Fibroblast of the aortic adventitia (primary cell): ENCODE measurements around the gene TRMU. TPM values are rescaled to one million over a fixed set of nuclear protein-coding genes. Genes with fewer than 3 reads are reported as not detected.

Source experiments
- DNase-seq: peaks from one replicate; pipeline ENCODE4 v3.0.0-alpha.2; 2010; ENCODE audit warnings: low read depth
- H3K4me3 ChIP-seq: 2 replicates; pipeline ENCODE4 v1.5.1; 2011; ENCODE audit warnings: low read depth, mild to moderate bottlenecking, control low read depth, low read length, moderate library complexity
- CTCF ChIP-seq: IDR thresholded peaks from 2 replicates; pipeline ENCODE4 v1.5.1; 2011; ENCODE audit warnings: mild to moderate bottlenecking, low read length, control low read depth, inconsistent platforms; ENCODE audit not compliant: insufficient read depth
- total RNA-seq: library from RNA; depleted of rRNA; stranded (reverse); fragments of >200 nt; gene quantifications from 2 replicates; pipeline ENCODE4 v1.2.3, GENCODE V29; 2012; ENCODE audit warnings: low replicate concordance

The TRMU gene
- total RNA-seq, 1 donor, result 23.1 TPM

- DNase-seq, result no peak
- no peak for TF ChIP-seq CTCF
- no peak overlapping the region for H3K4me3 ChIP-seq
Observed at GRCh38 chr22:46352276-46352675, 16.8 kb downstream of the TRMU start.

- H3K4me3 ChIP-seq, result no peak overlapping the region
- DNase-seq, result no peak
- no peak for TF ChIP-seq CTCF
Observed at GRCh38 chr22:46352691-46353386, 17.3 kb downstream of the TRMU start.

- no peak for DNase-seq
- H3K4me3 ChIP-seq, result no peak overlapping the region
- TF ChIP-seq CTCF, result no peak
Observed at GRCh38 chr22:46353483-46354105, 18.1 kb downstream of the TRMU start.

- H3K4me3 ChIP-seq, result no peak overlapping the region
- DNase-seq, result no peak
- TF ChIP-seq CTCF, result no peak
Observed at GRCh38 chr22:46354176-46354992, 18.9 kb downstream of the TRMU start.

- no peak for TF ChIP-seq CTCF
- no peak for DNase-seq
- H3K4me3 ChIP-seq, result no peak overlapping the region
Observed at GRCh38 chr22:46354993-46355305, 19.4 kb downstream of the TRMU start.

- peak; percentile 60 for DNase-seq
- peak; percentile 77 for TF ChIP-seq CTCF
- no peak overlapping the region for H3K4me3 ChIP-seq
Observed at GRCh38 chr22:46355369-46355995, 20.0 kb downstream of the TRMU start.
